ENCODE measurements around the gene PELI3.
"Not testable (repeated sequence)": the region's sequence is repeated elsewhere in the genome, so short reads cannot be mapped to it uniquely, and the experiment has no call there.

DNA sequence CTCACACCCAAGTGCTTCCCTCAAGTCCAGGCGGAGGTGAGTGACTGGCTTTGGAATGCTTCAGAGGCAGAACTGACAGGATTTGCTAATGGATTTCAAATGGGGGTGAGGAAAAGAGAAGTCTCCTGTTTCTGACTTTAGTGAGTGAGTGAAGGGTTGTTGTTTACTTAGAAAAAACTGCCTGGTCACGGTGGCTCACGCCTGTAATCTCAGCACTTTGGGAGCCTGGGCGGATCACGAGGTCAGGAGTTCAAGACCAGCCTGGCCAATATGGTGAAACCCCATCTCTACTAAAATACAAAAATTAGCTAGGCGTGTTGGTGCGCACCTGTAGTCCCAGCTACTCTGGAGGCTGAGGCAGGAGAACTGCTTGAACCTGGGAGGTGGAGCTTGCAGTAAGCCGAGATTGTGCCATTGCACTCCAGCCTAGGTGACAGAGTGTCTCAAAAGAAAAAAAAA lies 34.8 kb upstream of the PELI3 start:
- TF ChIP-seq, protein P1, sequence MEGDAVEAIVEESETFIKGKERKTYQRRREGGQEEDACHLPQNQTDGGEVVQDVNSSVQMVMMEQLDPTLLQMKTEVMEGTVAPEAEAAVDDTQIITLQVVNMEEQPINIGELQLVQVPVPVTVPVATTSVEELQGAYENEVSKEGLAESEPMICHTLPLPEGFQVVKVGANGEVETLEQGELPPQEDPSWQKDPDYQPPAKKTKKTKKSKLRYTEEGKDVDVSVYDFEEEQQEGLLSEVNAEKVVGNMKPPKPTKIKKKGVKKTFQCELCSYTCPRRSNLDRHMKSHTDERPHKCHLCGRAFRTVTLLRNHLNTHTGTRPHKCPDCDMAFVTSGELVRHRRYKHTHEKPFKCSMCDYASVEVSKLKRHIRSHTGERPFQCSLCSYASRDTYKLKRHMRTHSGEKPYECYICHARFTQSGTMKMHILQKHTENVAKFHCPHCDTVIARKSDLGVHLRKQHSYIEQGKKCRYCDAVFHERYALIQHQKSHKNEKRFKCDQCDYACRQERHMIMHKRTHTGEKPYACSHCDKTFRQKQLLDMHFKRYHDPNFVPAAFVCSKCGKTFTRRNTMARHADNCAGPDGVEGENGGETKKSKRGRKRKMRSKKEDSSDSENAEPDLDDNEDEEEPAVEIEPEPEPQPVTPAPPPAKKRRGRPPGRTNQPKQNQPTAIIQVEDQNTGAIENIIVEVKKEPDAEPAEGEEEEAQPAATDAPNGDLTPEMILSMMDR (conservative IDR thresholded peaks at IDR 0.05; ENCODE audit: low read depth, low read length): not testable (repeated sequence)
- not testable (repeated sequence) for TF ChIP-seq EZH2 (IDR thresholded peaks at IDR 0.05; ENCODE audit: low read length, unreplicated experiment)
